ENCODE results near the gene CCDC188.

Gene CCDC188

GRCh38 chr22:20150381-20151275, at the start of gene CCDC188:
CCDC188 (minus strand) TSS chr22:20151055; CDS start chr22:20150986, 69 bp downstream.
- no peak for DNase-seq (ENCODE audit: low spot score)

GRCh38 chr22:20199906-20200305, 49.1 kb upstream of the CCDC188 start:
- no peak for DNase-seq (ENCODE audit: low spot score)

DNA sequence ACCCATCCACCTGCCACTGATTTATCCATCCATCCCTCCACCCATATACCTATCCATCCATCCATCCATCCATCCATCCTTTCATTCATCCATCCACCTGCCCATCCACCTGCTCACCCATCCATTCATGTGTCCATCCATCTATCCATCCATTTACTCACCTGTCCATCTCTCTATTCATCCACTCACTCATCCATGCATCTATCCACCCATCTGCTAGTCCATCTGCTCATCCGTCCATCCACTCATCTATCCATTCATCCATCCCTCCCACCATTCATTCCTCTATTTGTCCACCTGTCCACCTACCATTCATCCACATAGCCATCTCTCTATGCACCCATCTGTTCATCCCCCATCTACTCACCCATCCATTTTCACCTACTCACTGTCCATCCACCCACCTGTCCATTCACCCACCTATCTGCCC, 48.6 kb upstream of the CCDC188 start:
- DNase-seq (ENCODE audit: low spot score): no peak

DNA sequence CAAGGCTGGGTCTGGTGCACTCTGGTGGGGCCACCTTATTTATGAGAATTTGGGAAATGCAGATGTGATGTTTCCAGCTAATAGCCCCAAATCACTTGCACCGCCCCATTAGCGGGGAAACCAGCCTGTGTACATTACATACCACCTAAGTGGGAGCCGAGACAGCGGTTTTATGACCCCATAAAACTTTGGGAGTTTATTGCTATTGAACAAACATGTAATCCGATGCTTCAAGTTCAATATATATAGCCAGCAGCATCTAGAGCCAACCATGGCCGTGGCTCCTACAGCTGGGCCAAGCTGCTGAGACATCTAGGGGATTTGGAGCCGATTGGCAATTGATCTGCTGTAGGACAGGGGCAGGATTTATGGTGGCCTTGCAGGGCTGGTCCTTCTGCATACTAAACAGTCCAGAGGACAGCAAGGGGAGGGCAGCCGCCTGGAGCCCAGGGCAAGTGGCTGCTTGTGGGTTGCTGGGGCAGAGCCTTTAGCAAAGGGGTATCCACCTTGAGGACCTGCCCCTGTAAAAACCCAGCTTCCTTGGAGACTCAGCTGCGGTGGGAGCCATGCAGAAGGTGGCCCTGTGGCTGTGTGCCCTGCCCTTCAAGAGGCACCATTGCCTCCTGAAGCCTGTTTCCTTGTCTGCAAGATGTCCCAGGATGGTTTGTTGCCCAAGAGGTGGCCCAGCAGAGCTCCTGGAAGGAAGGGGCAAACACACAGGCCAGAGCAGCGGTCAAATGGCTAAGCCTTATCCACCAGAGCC, 47.9 kb upstream of the CCDC188 start:
- no peak for DNase-seq (ENCODE audit: low spot score)

GRCh38 chr22:20197407-20198030, 46.7 kb upstream of the CCDC188 start:
- no peak for DNase-seq (ENCODE audit: low spot score)

- DNase-seq (ENCODE audit: low spot score): no peak
These were observed 45.4 kb upstream of the CCDC188 start for GRCh38 chr22:20196094-20196842.

- DNase-seq (ENCODE audit: low spot score): no peak
These were observed 44.1 kb upstream of the CCDC188 start for GRCh38 chr22:20194681-20195593.

DNA sequence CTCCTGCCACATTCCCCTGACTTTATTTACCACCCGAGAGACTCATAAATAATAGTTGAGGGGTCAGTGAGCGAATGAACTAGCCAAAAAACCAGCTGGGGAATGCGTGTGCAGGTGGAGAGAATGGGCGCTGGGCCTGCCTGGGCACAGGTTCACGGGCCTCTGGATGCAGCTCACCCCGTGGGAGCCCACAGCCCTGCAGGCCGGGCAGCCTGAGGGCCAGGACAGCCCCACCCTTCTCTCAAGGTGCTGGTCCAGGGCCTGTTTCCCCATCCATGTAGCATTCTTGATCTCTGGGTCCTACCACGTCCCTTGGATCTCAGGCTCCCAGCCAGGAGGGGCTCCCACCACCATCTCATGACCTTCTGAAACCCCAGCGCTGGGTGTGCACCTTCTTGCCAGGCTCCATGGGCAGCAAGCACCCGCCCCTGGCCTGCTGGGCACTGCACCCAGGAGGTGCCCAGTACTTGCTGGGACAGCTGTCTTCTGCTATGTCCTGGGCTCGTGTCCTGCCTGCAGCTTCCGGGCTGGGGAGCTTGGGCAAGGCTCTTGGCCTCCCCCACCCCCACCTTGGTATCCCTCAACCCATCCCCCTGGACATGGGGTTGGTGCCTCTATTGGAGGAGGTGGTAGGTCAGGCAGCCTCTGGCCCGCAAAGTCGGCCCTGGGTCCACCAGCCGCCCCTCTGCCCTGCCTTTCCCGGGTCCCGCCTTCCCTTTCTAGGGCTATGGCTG, 43.1 kb upstream of the CCDC188 start:
- DNase-seq (ENCODE audit: low spot score): no peak

DNA sequence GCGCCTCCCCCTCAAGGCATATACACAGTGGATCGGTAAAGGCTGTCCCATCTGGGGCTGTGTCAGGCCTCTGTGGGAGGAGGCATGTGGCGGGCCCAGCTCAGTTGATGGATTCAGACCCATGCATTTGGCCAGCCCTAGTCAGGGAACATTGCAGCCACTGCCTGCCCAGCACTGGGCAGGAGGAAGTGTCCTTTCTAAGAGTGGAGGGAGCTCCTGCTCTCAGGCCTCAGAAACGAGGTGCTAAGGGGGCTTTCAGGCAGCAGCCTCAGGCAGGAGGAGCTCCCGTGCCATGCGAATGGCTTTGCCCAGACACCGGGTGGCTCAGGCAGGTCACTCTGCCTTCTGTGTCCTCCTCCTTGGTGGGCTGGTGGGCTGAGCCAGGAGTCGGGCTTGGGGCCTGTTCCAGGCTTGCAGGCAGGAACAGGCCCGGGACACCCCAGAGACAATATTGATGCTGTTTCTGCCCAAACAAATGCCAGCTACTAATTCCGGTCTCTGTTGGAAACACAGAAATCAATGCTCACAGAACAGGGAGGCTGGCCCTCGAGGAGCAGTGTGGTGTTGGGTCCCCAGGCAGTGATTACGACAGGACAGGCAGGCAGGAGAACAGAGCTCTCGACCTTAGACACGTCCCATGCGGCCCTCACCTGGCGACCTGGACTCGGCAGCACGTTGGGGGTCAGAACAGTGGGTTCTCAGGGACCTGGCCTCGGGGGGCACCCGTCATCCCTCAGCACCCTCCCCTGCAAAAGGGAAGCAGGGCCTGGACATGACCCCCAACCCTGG, 42.3 kb upstream of the CCDC188 start:
- no peak for DNase-seq (ENCODE audit: low spot score)

- no peak for DNase-seq (ENCODE audit: low spot score)
These were observed 41.6 kb upstream of the CCDC188 start for GRCh38 chr22:20192293-20192971.

- no peak for DNase-seq (ENCODE audit: low spot score)
These were observed 40.9 kb upstream of the CCDC188 start for GRCh38 chr22:20191803-20192202.

GRCh38 chr22:20191000-20191515, 40.2 kb upstream of the CCDC188 start:
- no peak for DNase-seq (ENCODE audit: low spot score)

DNA sequence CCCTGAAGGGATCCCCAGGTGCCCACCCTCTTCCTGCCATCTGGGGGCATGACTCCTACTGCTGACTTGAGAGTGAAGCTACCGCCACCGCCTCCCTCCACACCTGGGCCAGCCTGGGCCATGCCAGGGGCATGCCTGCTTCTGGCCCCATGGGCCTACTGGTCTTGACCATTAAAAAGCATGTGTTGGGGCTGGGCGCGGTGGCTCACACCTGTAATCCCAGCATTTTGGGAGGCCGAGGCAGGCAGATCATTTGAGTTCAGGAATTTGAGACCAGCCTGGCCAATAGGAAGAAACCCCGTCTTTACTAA, 37.7 kb upstream of the CCDC188 start:
- no peak for DNase-seq (ENCODE audit: low spot score)

- DNase-seq (ENCODE audit: low spot score): no peak
These were observed 37.1 kb upstream of the CCDC188 start for GRCh38 chr22:20187777-20188566.

- no peak for DNase-seq (ENCODE audit: low spot score)
These were observed 36.2 kb upstream of the CCDC188 start for GRCh38 chr22:20186871-20187546.

DNA sequence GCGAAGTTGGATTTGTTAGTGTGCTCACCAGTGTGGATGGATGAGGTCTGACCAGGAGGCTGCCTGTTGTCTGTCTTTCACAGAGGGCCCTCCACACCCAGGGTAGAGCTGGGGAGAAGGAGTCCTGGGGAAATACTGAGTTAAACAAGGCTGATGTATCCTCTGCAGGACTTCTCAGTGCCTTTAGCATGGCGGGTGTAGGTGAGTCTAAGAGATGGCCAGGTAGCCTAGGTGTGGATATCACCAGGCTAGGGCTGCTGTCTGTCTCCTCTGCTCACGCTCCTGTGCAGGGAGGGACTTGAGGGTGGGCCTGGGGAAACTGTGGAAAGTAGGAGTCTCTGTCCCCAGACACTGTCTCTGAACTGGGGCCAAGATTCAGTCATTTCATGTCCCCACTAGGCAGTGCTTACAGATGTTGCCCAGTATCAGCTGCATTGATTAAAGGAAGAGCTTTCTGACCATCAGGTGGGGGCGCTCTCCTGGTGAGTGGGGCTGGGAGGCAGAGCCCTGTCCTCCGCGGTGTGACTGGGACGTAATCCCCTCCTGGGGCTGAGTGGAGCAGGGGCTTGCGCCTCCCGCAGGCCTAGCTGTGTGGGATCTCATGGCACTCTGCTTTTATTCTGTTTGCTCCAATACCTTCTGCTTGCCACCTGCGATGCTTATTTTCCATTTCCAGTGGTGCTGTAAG, 35.5 kb upstream of the CCDC188 start:
- DNase-seq (ENCODE audit: low spot score): no peak

- no peak for DNase-seq (ENCODE audit: low spot score)
These were observed 34.9 kb upstream of the CCDC188 start for GRCh38 chr22:20185750-20186149.

Measured in AG08396 (cell line).